ENCODE measurements around the gene GATM. TPM values are rescaled to one million over a fixed set of nuclear protein-coding genes. Genes with fewer than 3 reads are reported as not detected.

Gene GATM
- total RNA-seq, 1 donor from 2014 or later = 1.3 TPM

Other genes with a start within 250 kb of the GATM start
- gene DUOXA1, start 248.7 kb downstream of the GATM start, total RNA-seq = not detected in 2 replicates
- gene DUOX1, start 248.6 kb downstream of the GATM start, total RNA-seq = 0.35 and 0.50 TPM in 2 replicates
- 0.17 and 2.9 TPM in 2 replicates for gene SHF, start 190.6 kb downstream of the GATM start, total RNA-seq
- not detected in 2 replicates for gene SLC28A2, start 126.3 kb downstream of the GATM start, total RNA-seq
- gene SLC30A4, start 144.2 kb upstream of the GATM start, total RNA-seq = 2.4 and 10.0 TPM in 2 replicates
- 51.5 and 88.2 TPM in 2 replicates for gene BLOC1S6, start 208.8 kb upstream of the GATM start, total RNA-seq

All from renal cortical epithelial cell (primary cell).